Heart right ventricle (tissue), 16 donors: Measurements from ENCODE around the gene ANAPC15. TPM values are rescaled to one million over a fixed set of nuclear protein-coding genes. Genes with fewer than 3 reads are reported as not detected.

Source experiments
- ATAC-seq, 8 donors: fragments of 200-7000 bp; cut with Tn5 transposase; one replicate each; pipeline ENCODE4 v1.9.1; 2020; ENCODE audit warnings: mild to moderate bottlenecking in 8 of 8, moderate library complexity in 8 of 8, moderate number of reproducible peaks in 1 of 8
- DNase-seq, 2 donors: peaks; one replicate each; pipeline ENCODE4 v3.0.0-alpha.2; 2020
- H3K27ac ChIP-seq, 10 donors: fragments of 200-600 bp; sonication (generic) in 2 of 10; one replicate each; pipeline versions ENCODE4 v1.5.0 to v1.8.0; 2020 to 2022; ENCODE audit warnings: mild to moderate bottlenecking in 3 of 10
- H3K27me3 ChIP-seq, 7 donors: fragments of 200-600 bp; one replicate each; pipeline ENCODE4 v1.8.0; 2021 to 2022; ENCODE audit warnings: mild to moderate bottlenecking in 2 of 7
- H3K36me3 ChIP-seq, 9 donors: fragments of 200-600 bp; sonication (generic) in 1 of 9; one replicate each; pipeline versions ENCODE4 v1.5.0 to v1.8.0; 2020 to 2022; ENCODE audit warnings: mild to moderate bottlenecking in 2 of 9
- H3K4me1 ChIP-seq, 9 donors: fragments of 200-600 bp; sonication (generic) in 1 of 9; one replicate each; pipeline versions ENCODE4 v1.5.0 to v1.8.0; 2020 to 2022; ENCODE audit warnings: mild to moderate bottlenecking in 4 of 9
- H3K4me3 ChIP-seq, 10 donors: fragments of 200-600 bp; sonication (generic) in 2 of 10; one replicate each; pipeline versions ENCODE4 v1.5.0 to v1.8.0; 2020 to 2022; ENCODE audit warnings: mild to moderate bottlenecking in 7 of 10, moderate library complexity in 2 of 10
- H3K9me3 ChIP-seq, 11 donors: fragments of 200-600 bp in 10 of 11; sonication (generic) in 2 of 11; one replicate each; pipeline versions ENCODE4 v1.5.0 to v1.8.0; 2013 to 2022; ENCODE audit warnings: mild to moderate bottlenecking in 2 of 11, control low read depth in 1 of 11, moderate library complexity in 1 of 11
- CTCF ChIP-seq, 9 donors: fragments of 200-600 bp; sonication (generic) in 2 of 9; IDR thresholded peaks; one replicate each; pipeline versions ENCODE4 v1.5.0 to v1.8.0; 2021 to 2022; ENCODE audit warnings: antibody characterized with exemption in 9 of 9, mild to moderate bottlenecking in 5 of 9, moderate library complexity in 1 of 9
- WGBS, 2 donors: extraction: QIAGEN DNeasy Blood & Tissue Kit; methylation state at CpG; one replicate each; pipeline ENCODE4 v1.1.7; 2013; ENCODE audit warnings: inconsistent platforms in 1 of 2; 5-methylcytosine and 5-hydroxymethylcytosine counted together
- intact Hi-C, 10 donors: fragments of 100-400 bp; cut with DNase I; formaldehyde crosslinking; loops; one replicate each; pipeline versions ENCODE4 v1.11.1 to v1.14.2; 2022
- polyA plus RNA-seq, 2 donors: library from polyadenylated mRNA; stranded (reverse); fragments of 200-250 nt; gene quantifications; one replicate each; pipeline ENCODE4 v1.2.3, GENCODE V29; 2013
- total RNA-seq, 10 donors: library from RNA; stranded (reverse); fragmentation: NEBNext Ultra II Directional in 3 of 10; extraction: Animal tissue kit (Norgen Biotek cat#: 25700) in 3 of 10; gene quantifications; one replicate each; pipeline versions ENCODE4 v1.2.1 to v1.2.4, GENCODE V29; 2021 to 2023
- donor health status: Arrhythmogenic right ventricular cardiomyopathy.
- donor health status: ischemic (EF 13 %, LVEDD 7.1; RV severe dilation, severe dysfunction).
- donor health status: healthy with polysubstance abuse.
- donor health status: DM: no; HTN: yes; CAD: no.
- donor health status: DM: no; HTN: no; CAD: no.
- donor health status: ischemic (EF 25% LVEDD 6.9; RV normal size, moderate dysfunction).
- donor health status: ischemic (EF 25% LVEDD 5.7; RV mildly dilated, moderate dysfunction).
- donor health status: healthy.
- donor health status: DM: yes; HTN: yes; CAD: no.
- donor health status: Ischemic cardiomyopathy.
- donor health status: ischemic (EF 35%, LVEDD 5.7; RV mildly dilated, moderate dysfunction).
- donor health status: nonischemic (EF 11% LVEDD 7.7; RV severe dilation, severe dysfunction).
- donor health status: DM: yes; HTN: yes; CAD: no.
- donor health status: PGD.
- donor health status: ischemic (EF 29% LVEDD 5.4; RV normal size, mild dysfunction).
- donor health status: nonischemic (EF 23%, LVEDD 6.1; RV moderate dilation, normal function).

The ANAPC15 gene
- total and polyA plus RNA-seq, 12 donors = 31.8 to 104 (median 46.8) TPM

- DNase-seq = no peak
- no peak for TF ChIP-seq CTCF (IDR thresholded peaks at IDR 0.05)
- Histone ChIP-seq H3K27me3 (peaks cover 0 to 7% (median 0%) of the 10 kb centered on the region in 7 donors), H3K4me1 (peaks cover 4 to 21% (median 15%) of the 10 kb centered on the region in 9 donors), H3K9me3 (no peaks in the 10 kb centered on the region), H3K27ac (peak overlapping the region; percentile 88 to 100 (median 96)), H3K36me3 (peaks cover 0 to 36% (median 0%) of the 10 kb centered on the region in 9 donors), H3K4me3 (peak overlapping the region; percentile 11 to 84 (median 58))
- 0 to 1% methylated on average over 10 of the region's 10 CpGs for WGBS, 2 donors
- intact Hi-C loops = loop anchor here in 6 of 10 donors (1.0 to 10.0 kb wide), 7 partner anchors 8 to 323 kb away; partner anchors contain the start of genes LRRC51 (in 3 of the 6), NUMA1 (in 3 of the 6), LAMTOR1 (in 2 of the 6) and CLPB (in 1 of the 6)
- ATAC-seq = peak in 3 of 8 donors; percentile 6 to 9 (median 7)
These were observed 974 bp downstream of the ANAPC15 start for GRCh38 chr11:72111300-72112142.

- Histone ChIP-seq H3K9me3 (no peaks in the 10 kb centered on the region), H3K36me3 (peaks cover 0 to 44% (median 0%) of the 10 kb centered on the region in 9 donors), H3K4me3 (no peak within 1 kb of the TSS), H3K4me1 (peaks cover 6 to 27% (median 23%) of the 10 kb centered on the region in 9 donors), H3K27ac (no peak within 1 kb of the TSS), H3K27me3 (no peaks in the 10 kb centered on the region)
- no peak for TF ChIP-seq CTCF (IDR thresholded peaks at IDR 0.05)
- no peak for ATAC-seq
- intact Hi-C loops = loop anchor here in 1 of 10 donors (10.0 kb wide), 1 partner anchor 329 kb away; the partner anchor contains the start of gene CLPB
- no peak for DNase-seq
- WGBS, 2 donors = 96 to 97% methylated on average over 14 of the region's 14 CpGs
These were observed 6.6 kb downstream of the ANAPC15 start, which contains the start of gene TOMT for GRCh38 chr11:72105888-72106287. TSS of gene TOMT (plus strand) at chr11:72105924. CDS start at chr11:72105952, 28 bp downstream.

GRCh38 chr11:72103754-72104167, 8.7 kb downstream of the ANAPC15 start:
- H3K4me3 ChIP-seq = peak overlapping the region in 9 of 10 donors; percentile 30 to 99 (median 81)
- intact Hi-C loops = loop anchor here in 3 of 10 donors (1.0 to 10.0 kb wide), 2 partner anchors 9 to 331 kb away; partner anchors contain the start of genes ANAPC15 (in 2 of the 3) and CLPB (in 1 of the 3)
- ATAC-seq (no peak), DNase-seq (no peak)
- WGBS, 2 donors = 79 to 82% methylated on average over 11 of the region's 11 CpGs
- peaks cover 6 to 48% (median 38%) of the 10 kb centered on the region in 9 donors for H3K4me1 ChIP-seq
- H3K36me3 ChIP-seq = peaks cover 0 to 46% (median 4%) of the 10 kb centered on the region in 9 donors
- H3K9me3 ChIP-seq = no peaks in the 10 kb centered on the region
- peak overlapping the region in 9 of 10 donors; percentile 87 to 99 (median 96) for H3K27ac ChIP-seq
- no peaks in the 10 kb centered on the region for H3K27me3 ChIP-seq
- TF ChIP-seq CTCF (IDR thresholded peaks at IDR 0.05) = no peak
